Vagina (tissue), 2 donors: ENCODE results near the gene PCNX1.

Experiments
- POLR2A ChIP-seq, 2 donors: fragments of 450-650 bp; IDR thresholded peaks; one replicate each; pipeline ENCODE4 v1.6.1; 2017; ENCODE audit warnings: antibody characterized with exemption in 2 of 2, mild to moderate bottlenecking in 2 of 2, moderate library complexity in 2 of 2
- POLR2AphosphoS5 ChIP-seq, 2 donors: sonication (generic); formaldehyde crosslinking; IDR thresholded peaks; one replicate each; pipeline ENCODE4 v1.9.0; 2017; ENCODE audit warnings: antibody characterized with exemption in 2 of 2, mild to moderate bottlenecking in 2 of 2, low read depth in 1 of 2; ENCODE audit not compliant: insufficient read depth in 1 of 2
- TF ChIP-seq, protein P1 (sequence below), 3 experiments: fragments of 450-650 bp in 2 of 3; fragments of 200-600 bp in 1 of 3; sonication (generic) in 1 of 3; IDR thresholded peaks; one replicate each; pipeline ENCODE4 v1.5.1; 2017 to 2019; ENCODE audit warnings: antibody characterized with exemption in 3 of 3, mild to moderate bottlenecking in 2 of 3, moderate library complexity in 2 of 3

DNA sequence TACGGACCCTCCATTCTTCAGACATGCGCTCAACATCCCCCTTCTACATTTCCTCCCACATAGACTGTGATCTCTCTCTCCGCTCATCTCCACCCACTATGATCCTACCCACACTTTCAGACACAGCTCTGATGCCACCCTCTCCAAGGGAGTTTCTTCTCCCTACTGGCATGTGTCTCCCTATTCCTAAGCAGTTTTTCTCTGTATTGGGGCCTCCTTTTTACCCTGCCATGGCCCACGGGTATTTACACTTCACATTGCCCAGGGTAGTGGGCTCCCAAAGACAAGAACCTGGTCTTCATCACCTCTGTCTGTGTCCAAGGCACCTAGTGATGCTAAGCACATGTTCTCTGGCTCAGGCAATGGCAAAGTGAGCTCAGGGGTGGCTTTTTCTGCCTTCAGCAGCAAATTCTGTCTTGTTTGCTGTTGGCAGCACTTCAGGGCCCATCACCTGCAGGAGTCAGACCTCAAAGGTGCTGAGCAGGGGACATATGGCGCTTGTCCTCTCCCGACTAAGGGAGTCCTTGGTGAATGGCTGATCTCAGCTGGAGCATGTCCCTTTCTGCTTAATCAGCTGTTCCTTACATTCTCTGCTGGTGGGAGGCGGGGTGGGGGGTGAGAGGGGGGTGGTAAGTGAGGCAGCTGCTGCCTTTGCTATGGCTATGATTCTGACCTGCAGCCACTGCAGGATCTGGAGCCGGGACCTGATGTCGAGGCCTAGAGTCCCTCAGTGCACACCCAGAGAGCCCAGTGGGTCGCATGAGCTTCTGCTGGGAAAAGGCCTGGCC is 256.8 kb downstream of the PCNX1 start:
- TF ChIP-seq, protein P1, sequence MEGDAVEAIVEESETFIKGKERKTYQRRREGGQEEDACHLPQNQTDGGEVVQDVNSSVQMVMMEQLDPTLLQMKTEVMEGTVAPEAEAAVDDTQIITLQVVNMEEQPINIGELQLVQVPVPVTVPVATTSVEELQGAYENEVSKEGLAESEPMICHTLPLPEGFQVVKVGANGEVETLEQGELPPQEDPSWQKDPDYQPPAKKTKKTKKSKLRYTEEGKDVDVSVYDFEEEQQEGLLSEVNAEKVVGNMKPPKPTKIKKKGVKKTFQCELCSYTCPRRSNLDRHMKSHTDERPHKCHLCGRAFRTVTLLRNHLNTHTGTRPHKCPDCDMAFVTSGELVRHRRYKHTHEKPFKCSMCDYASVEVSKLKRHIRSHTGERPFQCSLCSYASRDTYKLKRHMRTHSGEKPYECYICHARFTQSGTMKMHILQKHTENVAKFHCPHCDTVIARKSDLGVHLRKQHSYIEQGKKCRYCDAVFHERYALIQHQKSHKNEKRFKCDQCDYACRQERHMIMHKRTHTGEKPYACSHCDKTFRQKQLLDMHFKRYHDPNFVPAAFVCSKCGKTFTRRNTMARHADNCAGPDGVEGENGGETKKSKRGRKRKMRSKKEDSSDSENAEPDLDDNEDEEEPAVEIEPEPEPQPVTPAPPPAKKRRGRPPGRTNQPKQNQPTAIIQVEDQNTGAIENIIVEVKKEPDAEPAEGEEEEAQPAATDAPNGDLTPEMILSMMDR (IDR thresholded peaks at IDR 0.05): no peak
- no peak for TF ChIP-seq POLR2A (IDR thresholded peaks at IDR 0.05)
- TF ChIP-seq POLR2AphosphoS5 (IDR thresholded peaks at IDR 0.05; ENCODE audit: insufficient read depth in 1 of 2, low read depth in 1 of 2): no peak
